ENCODE results near the gene UBE2QL1.
"Not testable (repeated sequence)": the region's sequence is repeated elsewhere in the genome, so short reads cannot be mapped to it uniquely, and the experiment has no call there.

Gene UBE2QL1

DNA sequence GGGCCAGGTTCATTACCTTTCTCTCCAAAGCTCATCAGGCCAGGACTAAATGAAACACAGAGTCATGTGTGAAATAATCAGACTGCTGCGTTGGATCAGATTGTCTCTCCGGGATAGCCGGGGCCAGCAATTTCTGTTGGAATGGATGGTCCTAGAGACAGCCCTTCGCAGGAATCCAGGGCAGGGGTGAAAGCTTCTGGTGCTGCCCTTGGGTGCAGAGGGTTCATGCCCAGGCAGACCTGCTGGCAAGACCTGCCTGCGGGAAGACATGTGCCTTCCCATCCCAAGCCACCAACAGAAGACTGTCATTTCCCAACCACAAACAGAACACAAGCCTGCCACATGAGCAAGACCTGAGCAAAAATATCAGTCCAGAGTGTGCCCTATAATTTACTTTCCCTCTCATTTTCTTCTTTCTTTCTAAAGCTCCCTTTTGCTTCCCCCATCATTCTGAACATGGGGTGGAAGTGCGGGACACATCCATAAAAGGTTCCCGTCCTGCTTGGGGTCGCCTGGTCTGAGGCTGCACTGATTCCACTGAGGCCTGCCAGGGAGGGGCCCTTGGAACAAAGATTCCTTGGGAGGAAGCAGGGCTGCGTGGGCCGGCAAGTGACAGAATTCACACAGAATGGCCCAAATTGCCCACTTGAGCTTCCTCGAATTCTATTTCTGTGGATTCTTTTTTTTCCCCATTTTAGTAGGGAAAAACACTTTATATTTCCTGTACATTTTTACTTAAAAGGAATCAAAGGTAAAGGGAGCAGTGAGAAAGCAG is 57.3 kb downstream of the UBE2QL1 start:
- Histone ChIP-seq H3K4me3 (no peak overlapping the region), H3K36me3 (ENCODE audit: insufficient read depth, low read length) (no peaks in the 10 kb centered on the region), H3K9me3 (ENCODE audit: low read depth, low read length) (no peaks in the 10 kb centered on the region), H3K27ac (no peak overlapping the region), H3K9ac (ENCODE audit: insufficient read length) (no peak overlapping the region)
- TF ChIP-seq FOXP2 (optimal IDR thresholded peaks at IDR 0.05; ENCODE audit: control extremely low read depth, extremely low read length, insufficient read depth) (no peak), EZH2 (IDR thresholded peaks at IDR 0.05) (no peak), POLR2AphosphoS5 (IDR thresholded peaks at IDR 0.05; ENCODE audit: borderline replicate concordance, low read depth, low read length) (no peak)
- DNase-seq (ENCODE audit: low read depth, low spot score), result no peak

DNA sequence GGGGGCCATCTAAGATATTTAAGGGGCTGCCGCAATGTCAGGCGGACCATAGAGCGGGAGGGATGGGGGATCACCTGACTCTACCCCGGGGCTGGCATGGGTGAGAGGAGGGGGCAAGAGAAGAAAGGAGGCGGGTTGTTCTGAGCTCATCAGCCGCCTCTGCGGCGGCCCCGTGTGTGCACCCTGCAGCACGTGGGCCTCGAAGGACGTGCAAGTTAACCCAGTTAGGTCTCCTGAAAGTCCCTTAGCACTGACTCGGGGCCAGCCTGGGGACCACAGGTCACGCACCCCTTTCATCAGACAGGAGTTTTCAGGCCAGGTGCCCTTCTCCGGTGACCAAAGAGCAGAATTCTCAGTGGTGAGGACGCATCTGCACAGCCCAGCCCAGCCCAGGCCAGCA is 58.0 kb downstream of the UBE2QL1 start:
- Histone ChIP-seq H3K4me3 (no peak overlapping the region), H3K9me3 (ENCODE audit: low read depth, low read length) (no peaks in the 10 kb centered on the region), H3K36me3 (ENCODE audit: insufficient read depth, low read length) (no peaks in the 10 kb centered on the region), H3K9ac (ENCODE audit: insufficient read length) (no peak overlapping the region), H3K27ac (no peak overlapping the region)
- DNase-seq (ENCODE audit: low read depth, low spot score), result no peak
- no peak for TF ChIP-seq POLR2AphosphoS5 (IDR thresholded peaks at IDR 0.05; ENCODE audit: borderline replicate concordance, low read depth, low read length)
- TF ChIP-seq FOXP2 (optimal IDR thresholded peaks at IDR 0.05; ENCODE audit: control extremely low read depth, extremely low read length, insufficient read depth), result no peak
- TF ChIP-seq EZH2 (IDR thresholded peaks at IDR 0.05), result no peak

DNA sequence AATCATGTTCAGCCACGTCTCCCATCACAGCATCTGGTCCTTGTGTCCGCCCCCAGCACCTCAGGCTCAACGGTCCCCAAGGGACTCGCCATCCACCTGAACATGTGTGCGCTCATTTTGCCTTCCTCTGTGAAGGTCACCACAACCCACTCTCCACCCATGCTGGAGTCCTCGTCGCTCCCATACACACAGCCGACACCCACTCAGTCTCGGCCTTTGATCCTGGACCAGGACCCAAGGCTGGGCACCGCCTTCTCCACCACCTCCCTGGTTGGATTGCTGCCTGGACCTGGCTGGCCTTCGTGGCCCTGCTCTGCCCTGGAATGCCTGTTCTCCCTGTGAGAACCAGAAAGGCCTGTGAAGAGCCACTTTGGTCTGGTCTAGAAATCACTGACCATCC is 60.3 kb downstream of the UBE2QL1 start:
- DNase-seq (ENCODE audit: low read depth, low spot score), result no peak
- no peaks in the 10 kb centered on the region for H3K36me3 ChIP-seq (ENCODE audit: insufficient read depth, low read length)
- TF ChIP-seq POLR2AphosphoS5 (IDR thresholded peaks at IDR 0.05; ENCODE audit: borderline replicate concordance, low read depth, low read length) (no peak), EZH2 (IDR thresholded peaks at IDR 0.05) (no peak), FOXP2 (optimal IDR thresholded peaks at IDR 0.05; ENCODE audit: control extremely low read depth, extremely low read length, insufficient read depth) (no peak)

DNA sequence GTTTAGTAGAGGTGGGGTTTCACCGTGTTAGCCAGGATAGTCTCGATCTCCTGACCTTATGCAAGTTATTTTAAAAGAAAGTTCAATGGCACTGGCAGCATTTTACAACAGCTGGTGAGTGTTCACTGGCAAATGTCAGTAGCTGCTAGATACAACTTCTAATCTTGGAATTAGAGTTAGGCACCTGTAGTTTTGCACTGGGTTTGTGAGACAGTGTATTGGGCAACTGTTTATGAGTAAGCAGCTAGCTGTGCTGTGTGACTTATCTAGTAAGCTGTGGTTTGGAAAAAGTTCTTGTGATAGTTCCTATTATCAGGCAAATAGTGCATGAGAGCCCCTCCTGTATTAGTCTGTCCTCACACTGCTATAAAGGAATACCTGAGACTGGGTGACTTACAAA is 61.5 kb downstream of the UBE2QL1 start:
- no peak for DNase-seq (ENCODE audit: low read depth, low spot score)
- H3K4me3 ChIP-seq, result no peak overlapping the region
- no peaks in the 10 kb centered on the region for H3K9me3 ChIP-seq (ENCODE audit: low read depth, low read length)
- H3K9ac ChIP-seq (ENCODE audit: insufficient read length), result no peak overlapping the region
- H3K27ac ChIP-seq, result no peak overlapping the region
- TF ChIP-seq FOXP2 (optimal IDR thresholded peaks at IDR 0.05; ENCODE audit: control extremely low read depth, extremely low read length, insufficient read depth) (no peak), EZH2 (IDR thresholded peaks at IDR 0.05) (no peak), POLR2AphosphoS5 (IDR thresholded peaks at IDR 0.05; ENCODE audit: borderline replicate concordance, low read depth, low read length) (no peak)
- H3K36me3 ChIP-seq (ENCODE audit: insufficient read depth, low read length), result no peaks in the 10 kb centered on the region

More for the DNA sequence above, 60.3 kb downstream of the UBE2QL1 start:
- H3K27ac ChIP-seq, result no peak overlapping the region
- H3K9me3 ChIP-seq (ENCODE audit: low read depth, low read length), result no peaks in the 10 kb centered on the region
- no peak overlapping the region for H3K4me3 ChIP-seq
- H3K9ac ChIP-seq (ENCODE audit: insufficient read length), result no peak overlapping the region

DNA sequence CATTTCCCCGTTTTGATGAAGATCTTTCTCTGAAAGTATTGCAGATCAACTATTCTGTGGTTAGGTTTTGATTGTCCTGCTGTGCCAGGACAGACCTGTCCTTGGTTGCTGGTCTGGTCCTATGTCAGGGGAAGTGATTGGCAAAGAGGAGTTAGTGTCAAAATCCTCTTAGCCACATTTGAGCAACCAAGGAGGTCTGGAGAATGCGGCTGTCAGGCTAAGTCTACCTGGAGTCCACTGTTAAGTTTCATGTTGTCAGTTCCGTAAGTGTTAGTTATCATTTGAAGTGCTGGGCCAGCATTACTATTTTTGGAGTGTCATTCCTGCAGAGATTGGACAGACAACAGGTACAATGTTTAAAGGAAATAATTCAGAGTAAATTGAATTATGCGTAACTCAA is 62.3 kb downstream of the UBE2QL1 start:
- no peak overlapping the region for H3K9ac ChIP-seq (ENCODE audit: insufficient read length)
- no peak for DNase-seq (ENCODE audit: low read depth, low spot score)
- no peak overlapping the region for H3K27ac ChIP-seq
- no peaks in the 10 kb centered on the region for H3K36me3 ChIP-seq (ENCODE audit: insufficient read depth, low read length)
- TF ChIP-seq EZH2 (IDR thresholded peaks at IDR 0.05) (no peak), FOXP2 (optimal IDR thresholded peaks at IDR 0.05; ENCODE audit: control extremely low read depth, extremely low read length, insufficient read depth) (no peak), POLR2AphosphoS5 (IDR thresholded peaks at IDR 0.05; ENCODE audit: borderline replicate concordance, low read depth, low read length) (no peak)
- H3K9me3 ChIP-seq (ENCODE audit: low read depth, low read length), result no peaks in the 10 kb centered on the region
- no peak overlapping the region for H3K4me3 ChIP-seq

DNA sequence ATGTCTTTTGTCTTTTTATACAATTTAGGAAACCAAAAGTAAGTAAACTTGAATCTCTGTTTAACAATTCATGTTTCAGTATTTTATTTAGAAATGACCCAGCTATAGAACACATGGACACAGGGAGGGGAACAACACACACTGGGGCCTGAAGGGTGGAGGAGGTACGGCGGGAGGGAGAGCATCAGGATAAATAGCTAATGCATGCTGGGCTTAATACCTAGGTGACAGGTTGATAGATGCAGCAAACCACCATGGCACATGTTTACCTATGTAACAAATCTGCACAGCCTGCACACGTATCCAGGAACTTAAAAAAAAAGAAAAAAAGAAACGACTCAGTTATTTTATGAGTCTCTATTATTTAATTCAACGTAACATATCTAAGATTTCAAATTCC is 67.2 kb downstream of the UBE2QL1 start:
- not testable (repeated sequence) for H3K36me3 ChIP-seq (ENCODE audit: insufficient read depth, low read length); H3K9ac ChIP-seq (ENCODE audit: insufficient read length); H3K4me3 ChIP-seq; DNase-seq (ENCODE audit: low read depth, low spot score); H3K27ac ChIP-seq; H3K9me3 ChIP-seq (ENCODE audit: low read depth, low read length)

DNA sequence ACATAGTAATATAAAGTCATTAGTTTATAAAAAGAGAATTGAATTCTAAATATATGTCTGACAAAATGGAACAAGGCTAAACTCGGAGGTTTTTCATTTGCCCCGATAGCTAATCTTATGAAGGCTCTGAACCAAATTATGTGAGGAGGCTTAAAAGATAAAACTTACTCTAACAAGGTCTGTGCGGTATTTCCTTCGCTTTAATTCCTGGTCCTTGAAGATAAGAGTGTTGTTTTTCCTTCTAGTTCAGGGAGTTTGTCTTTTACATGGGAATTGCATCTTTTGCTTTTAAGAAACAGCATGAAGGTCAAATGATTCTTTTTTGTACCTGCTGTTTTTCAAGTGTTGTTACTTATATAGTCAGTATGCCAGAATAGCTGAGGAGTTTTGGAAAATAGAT is 68.2 kb downstream of the UBE2QL1 start:
- H3K36me3 ChIP-seq (ENCODE audit: insufficient read depth, low read length), result no peaks in the 10 kb centered on the region
- H3K9me3 ChIP-seq (ENCODE audit: low read depth, low read length), result no peaks in the 10 kb centered on the region
- TF ChIP-seq EZH2 (IDR thresholded peaks at IDR 0.05) (no peak), FOXP2 (optimal IDR thresholded peaks at IDR 0.05; ENCODE audit: control extremely low read depth, extremely low read length, insufficient read depth) (no peak), POLR2AphosphoS5 (IDR thresholded peaks at IDR 0.05; ENCODE audit: borderline replicate concordance, low read depth, low read length) (no peak)
- no peak for DNase-seq (ENCODE audit: low read depth, low spot score)
- no peak overlapping the region for H3K9ac ChIP-seq (ENCODE audit: insufficient read length)
- H3K27ac ChIP-seq, result no peak overlapping the region
- no peak overlapping the region for H3K4me3 ChIP-seq

DNA sequence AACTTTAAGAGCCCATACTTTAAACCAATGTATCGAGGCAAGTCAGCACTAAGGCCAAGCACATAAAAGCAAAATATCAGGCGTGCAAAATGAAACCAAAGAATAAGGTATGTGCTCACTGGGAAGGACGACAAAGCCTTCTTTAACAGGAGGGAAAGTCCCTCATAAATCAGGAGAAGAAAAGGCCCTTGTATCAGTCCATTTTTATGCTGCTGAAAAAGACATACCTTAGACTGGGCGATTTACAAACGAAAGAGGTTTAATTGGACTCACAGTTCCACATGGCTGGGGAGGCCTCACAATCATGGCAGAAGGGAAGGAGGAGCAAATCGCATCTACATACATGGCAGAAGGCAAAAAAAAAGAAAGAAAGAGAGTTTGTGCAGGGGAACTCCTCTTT is 68.9 kb downstream of the UBE2QL1 start:
- Histone ChIP-seq H3K27ac (no peak overlapping the region), H3K9ac (ENCODE audit: insufficient read length) (no peak overlapping the region), H3K9me3 (ENCODE audit: low read depth, low read length) (no peaks in the 10 kb centered on the region), H3K36me3 (ENCODE audit: insufficient read depth, low read length) (no peaks in the 10 kb centered on the region), H3K4me3 (no peak overlapping the region)
- no peak for DNase-seq (ENCODE audit: low read depth, low spot score)
- TF ChIP-seq EZH2 (IDR thresholded peaks at IDR 0.05) (no peak), POLR2AphosphoS5 (IDR thresholded peaks at IDR 0.05; ENCODE audit: borderline replicate concordance, low read depth, low read length) (no peak), FOXP2 (optimal IDR thresholded peaks at IDR 0.05; ENCODE audit: control extremely low read depth, extremely low read length, insufficient read depth) (no peak)
